Mucosa of descending colon (tissue), 3 donors: ENCODE results near the gene NARS2. TPM values are rescaled to one million over a fixed set of nuclear protein-coding genes. Genes with fewer than 3 reads are reported as not detected.
"Not testable (repeated sequence)": the region's sequence is repeated elsewhere in the genome, so short reads cannot be mapped to it uniquely, and the experiment has no call there.

Experiments used
- ATAC-seq: fragments of 200-7000 bp; cut with Tn5 transposase; one replicate; pipeline ENCODE4 v1.9.1; 2020; ENCODE audit warnings: mild to moderate bottlenecking, moderate library complexity
- DNase-seq, 3 donors: peaks; one replicate each; pipeline ENCODE4 v3.0.0-alpha.2; 2020
- H3K36me3 ChIP-seq: fragments of 200-600 bp; one replicate; pipeline ENCODE4 v1.8.0; 2021; ENCODE audit warnings: low read depth, mild to moderate bottlenecking
- H3K4me1 ChIP-seq: fragments of 200-600 bp; one replicate; pipeline ENCODE4 v1.8.0; 2021; ENCODE audit warnings: low read depth, mild to moderate bottlenecking
- H3K4me3 ChIP-seq: fragments of 200-600 bp; one replicate; pipeline ENCODE4 v1.8.0; 2021; ENCODE audit warnings: mild to moderate bottlenecking
- H3K9me3 ChIP-seq: fragments of 200-600 bp; one replicate; pipeline ENCODE4 v1.8.0; 2021; ENCODE audit warnings: mild to moderate bottlenecking
- CTCF ChIP-seq: fragments of 200-600 bp; IDR thresholded peaks from one replicate; pipeline ENCODE4 v1.8.0; 2022; ENCODE audit warnings: antibody characterized with exemption, mild to moderate bottlenecking
- intact Hi-C, 2 donors: fragments of 100-400 bp; cut with DNase I in 1 of 2; cut with micrococcal nuclease in 1 of 2; formaldehyde crosslinking; loops; one replicate each; pipeline versions ENCODE4 v1.11.0 to v1.11.1; 2022; cut with DNase I, micrococcal nuclease
- total RNA-seq, 3 donors: library from RNA; stranded (reverse); fragmentation: NEBNext Ultra II Directional in 2 of 3; extraction: Animal tissue kit (Norgen Biotek cat#: 25700) in 2 of 3; gene quantifications; one replicate each; pipeline versions ENCODE4 v1.2.1 to v1.2.4, GENCODE V29; 2021 to 2023
- donor health status: DM: no; HTN: no; CAD: no; lungs with moderate emphysema.
- donor health status: DM: no; HTN: no; CAD: no.
- donor health status: DM: no; HTN: yes; CAD: no.

Gene NARS2
- total RNA-seq, 3 donors from 2014 or later = 13.1 to 14.0 (median 13.2) TPM

GRCh38 chr11:78469896-78470295 lies 104.8 kb downstream of the NARS2 start:
- Histone ChIP-seq H3K36me3 (no peaks in the 10 kb centered on the region), H3K4me3 (no peak overlapping the region), H3K9me3 (no peaks in the 10 kb centered on the region), H3K4me1 (no peaks in the 10 kb centered on the region)
- ATAC-seq (no peak), DNase-seq (no peak)
- intact Hi-C loops = no loop called here
- TF ChIP-seq CTCF = no peak

- ATAC-seq = no peak
- intact Hi-C loops = no loop called here
- TF ChIP-seq CTCF = no peak
- H3K36me3 ChIP-seq = no peaks in the 10 kb centered on the region
- no peak for DNase-seq
- H3K4me3 ChIP-seq = no peak overlapping the region
- H3K9me3 ChIP-seq = no peaks in the 10 kb centered on the region
- no peaks in the 10 kb centered on the region for H3K4me1 ChIP-seq
Observed at GRCh38 chr11:78467931-78468330, 106.7 kb downstream of the NARS2 start.

- Histone ChIP-seq H3K4me3 (no peak overlapping the region), H3K36me3 (no peaks in the 10 kb centered on the region), H3K4me1 (no peaks in the 10 kb centered on the region), H3K9me3 (no peaks in the 10 kb centered on the region)
- no peak for TF ChIP-seq CTCF
- no peak for ATAC-seq
- no peak for DNase-seq
- intact Hi-C loops = no loop called here
Observed at GRCh38 chr11:78467370-78467769, 107.3 kb downstream of the NARS2 start.

- DNase-seq (peak in 2 of 3 donors; percentile 47 to 56), ATAC-seq (peak; percentile 91)
- Histone ChIP-seq H3K9me3 (no peaks in the 10 kb centered on the region), H3K4me1 (no peaks in the 10 kb centered on the region), H3K4me3 (no peak overlapping the region), H3K36me3 (no peaks in the 10 kb centered on the region)
- intact Hi-C loops = no loop called here
- no peak for TF ChIP-seq CTCF
Observed at GRCh38 chr11:78465169-78465942, 109.3 kb downstream of the NARS2 start.

GRCh38 chr11:78464787-78465168 lies 109.9 kb downstream of the NARS2 start:
- ATAC-seq, H3K36me3 ChIP-seq, DNase-seq, intact Hi-C loops, H3K4me3 ChIP-seq, H3K4me1 ChIP-seq, H3K9me3 ChIP-seq: not testable (repeated sequence)

GRCh38 chr11:78460471-78460870 lies 114.2 kb downstream of the NARS2 start:
- Histone ChIP-seq H3K36me3 (no peaks in the 10 kb centered on the region), H3K4me1 (no peaks in the 10 kb centered on the region), H3K4me3 (no peak overlapping the region), H3K9me3 (no peaks in the 10 kb centered on the region)
- intact Hi-C loops = no loop called here
- ATAC-seq (no peak), DNase-seq (no peak)
- no peak for TF ChIP-seq CTCF
